ENCODE results near the gene XPA.

Gene XPA

GRCh38 chr9:97640325-97640724 lies 56.8 kb downstream of the XPA start:
- Histone ChIP-seq H3K4me2 (ENCODE audit: low read depth, low read length, poor library complexity, severe bottlenecking) (no peak overlapping the region), H3K79me2 (ENCODE audit: insufficient read depth, low read length) (peaks cover 66% of the 10 kb centered on the region), H3K36me3 (ENCODE audit: low read length) (peaks cover 33% of the 10 kb centered on the region), H3K27me3 (ENCODE audit: low read length) (no peaks in the 10 kb centered on the region), H3F3A (ENCODE audit: insufficient read depth) (0 out of 2 replicates have a peak, but pooled peaks cover 3% of the 10 kb centered on the region), H4K20me1 (ENCODE audit: low read depth, low read length) (peaks cover 35% of the 10 kb centered on the region), H3K9me2 (replicated peaks; ENCODE audit: insufficient read depth, low read length) (no peaks in the 10 kb centered on the region), H3K9ac (ENCODE audit: low read length) (no peak overlapping the region), H3K9me3 (ENCODE audit: insufficient read depth, low read length) (no peaks in the 10 kb centered on the region), H3K27ac (ENCODE audit: low read depth, low read length) (no peak overlapping the region), H2AFZ (ENCODE audit: low read depth, low read length, severe bottlenecking) (no peak overlapping the region), H3K4me3 (ENCODE audit: insufficient read depth, low read length, poor library complexity, severe bottlenecking) (no peak overlapping the region)
- TF ChIP-seq EZH2phosphoT487 (conservative IDR thresholded peaks at IDR 0.05; ENCODE audit: low read length) = no peak
- TF ChIP-seq, protein P1, sequence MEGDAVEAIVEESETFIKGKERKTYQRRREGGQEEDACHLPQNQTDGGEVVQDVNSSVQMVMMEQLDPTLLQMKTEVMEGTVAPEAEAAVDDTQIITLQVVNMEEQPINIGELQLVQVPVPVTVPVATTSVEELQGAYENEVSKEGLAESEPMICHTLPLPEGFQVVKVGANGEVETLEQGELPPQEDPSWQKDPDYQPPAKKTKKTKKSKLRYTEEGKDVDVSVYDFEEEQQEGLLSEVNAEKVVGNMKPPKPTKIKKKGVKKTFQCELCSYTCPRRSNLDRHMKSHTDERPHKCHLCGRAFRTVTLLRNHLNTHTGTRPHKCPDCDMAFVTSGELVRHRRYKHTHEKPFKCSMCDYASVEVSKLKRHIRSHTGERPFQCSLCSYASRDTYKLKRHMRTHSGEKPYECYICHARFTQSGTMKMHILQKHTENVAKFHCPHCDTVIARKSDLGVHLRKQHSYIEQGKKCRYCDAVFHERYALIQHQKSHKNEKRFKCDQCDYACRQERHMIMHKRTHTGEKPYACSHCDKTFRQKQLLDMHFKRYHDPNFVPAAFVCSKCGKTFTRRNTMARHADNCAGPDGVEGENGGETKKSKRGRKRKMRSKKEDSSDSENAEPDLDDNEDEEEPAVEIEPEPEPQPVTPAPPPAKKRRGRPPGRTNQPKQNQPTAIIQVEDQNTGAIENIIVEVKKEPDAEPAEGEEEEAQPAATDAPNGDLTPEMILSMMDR (IDR thresholded peaks at IDR 0.05; ENCODE audit: insufficient read depth, low read length, poor library complexity, severe bottlenecking) = no peak

DNA sequence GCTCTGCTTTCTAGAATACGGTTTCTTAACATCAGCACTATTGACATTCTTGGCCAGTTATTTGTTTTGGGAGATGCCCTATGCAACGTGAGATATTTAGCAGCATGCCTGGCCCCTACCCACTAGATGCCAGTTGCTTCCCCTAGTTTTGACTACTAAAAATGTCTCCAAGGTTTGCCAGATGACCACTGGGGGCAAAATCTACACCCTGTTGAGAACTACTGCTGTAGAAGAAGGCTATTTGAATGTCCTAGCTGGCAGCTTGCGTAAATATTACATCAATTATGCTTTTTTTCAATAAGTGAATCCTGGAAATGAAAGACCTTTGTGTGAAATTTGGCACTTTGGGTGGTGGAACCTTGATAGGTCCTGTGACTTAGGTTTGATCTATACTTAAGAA lies 58.5 kb downstream of the XPA start:
- H3K9me2 ChIP-seq (replicated peaks; ENCODE audit: insufficient read depth, low read length) = no peaks in the 10 kb centered on the region
- TF ChIP-seq, protein P1 (IDR thresholded peaks at IDR 0.05; ENCODE audit: insufficient read depth, low read length, poor library complexity, severe bottlenecking) = no peak
- no peak for TF ChIP-seq EZH2phosphoT487 (conservative IDR thresholded peaks at IDR 0.05; ENCODE audit: low read length)
- peaks cover 40% of the 10 kb centered on the region for H4K20me1 ChIP-seq (ENCODE audit: low read depth, low read length)
- H2AFZ ChIP-seq (ENCODE audit: low read depth, low read length, severe bottlenecking) = no peak overlapping the region
- H3K4me2 ChIP-seq (ENCODE audit: low read depth, low read length, poor library complexity, severe bottlenecking) = peak overlapping the region; percentile 62
- H3F3A ChIP-seq (ENCODE audit: insufficient read depth) = no peaks in the 10 kb centered on the region
- H3K4me3 ChIP-seq (ENCODE audit: insufficient read depth, low read length, poor library complexity, severe bottlenecking) = no peak overlapping the region
- no peak overlapping the region for H3K9ac ChIP-seq (ENCODE audit: low read length)
- H3K27me3 ChIP-seq (ENCODE audit: low read length) = no peaks in the 10 kb centered on the region
- no peak overlapping the region for H3K27ac ChIP-seq (ENCODE audit: low read depth, low read length)
- peaks cover 26% of the 10 kb centered on the region for H3K36me3 ChIP-seq (ENCODE audit: low read length)
- H3K9me3 ChIP-seq (ENCODE audit: insufficient read depth, low read length) = no peaks in the 10 kb centered on the region
- peaks cover 83% of the 10 kb centered on the region for H3K79me2 ChIP-seq (ENCODE audit: insufficient read depth, low read length)

DNA sequence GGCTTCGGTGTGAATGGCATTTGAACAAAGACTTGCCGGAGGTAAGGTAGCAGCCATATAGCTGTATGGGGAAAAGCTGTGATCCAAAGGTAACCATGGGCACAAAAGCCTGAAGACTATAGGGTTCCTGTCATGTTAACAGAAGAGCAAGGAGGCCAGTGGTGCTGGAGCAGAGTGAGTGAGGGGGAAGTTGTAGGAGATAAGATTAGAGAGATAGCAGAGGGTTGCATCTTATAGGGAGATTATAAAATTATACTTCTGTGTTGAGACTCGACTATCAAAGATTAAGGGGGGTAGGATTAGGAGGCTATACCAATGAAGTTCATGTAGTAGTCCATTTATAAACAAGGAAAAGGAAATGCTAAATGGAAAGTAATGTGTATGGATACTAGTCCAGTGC lies 60.2 kb downstream of the XPA start:
- H3K36me3 ChIP-seq (ENCODE audit: low read length) = peaks cover 9% of the 10 kb centered on the region
- H3K27ac ChIP-seq (ENCODE audit: low read depth, low read length) = no peak overlapping the region
- peaks cover 40% of the 10 kb centered on the region for H4K20me1 ChIP-seq (ENCODE audit: low read depth, low read length)
- H2AFZ ChIP-seq (ENCODE audit: low read depth, low read length, severe bottlenecking) = no peak overlapping the region
- no peaks in the 10 kb centered on the region for H3F3A ChIP-seq (ENCODE audit: insufficient read depth)
- peak overlapping the region; percentile 42 for H3K9ac ChIP-seq (ENCODE audit: low read length)
- TF ChIP-seq EZH2phosphoT487 (conservative IDR thresholded peaks at IDR 0.05; ENCODE audit: low read length) = no peak
- TF ChIP-seq, protein P1 (IDR thresholded peaks at IDR 0.05; ENCODE audit: insufficient read depth, low read length, poor library complexity, severe bottlenecking) = no peak
- H3K9me2 ChIP-seq (replicated peaks; ENCODE audit: insufficient read depth, low read length) = no peaks in the 10 kb centered on the region
- peak overlapping the region; percentile 3 for H3K4me3 ChIP-seq (ENCODE audit: insufficient read depth, low read length, poor library complexity, severe bottlenecking)
- H3K4me2 ChIP-seq (ENCODE audit: low read depth, low read length, poor library complexity, severe bottlenecking) = peak overlapping the region; percentile 62
- no peaks in the 10 kb centered on the region for H3K27me3 ChIP-seq (ENCODE audit: low read length)
- no peaks in the 10 kb centered on the region for H3K9me3 ChIP-seq (ENCODE audit: insufficient read depth, low read length)
- H3K79me2 ChIP-seq (ENCODE audit: insufficient read depth, low read length) = peaks cover 87% of the 10 kb centered on the region
